Liver (tissue), 9 donors: ENCODE results near the gene TRMT1. TPM values are rescaled to one million over a fixed set of nuclear protein-coding genes. Genes with fewer than 3 reads are reported as not detected.

Source experiments
- DNase-seq: peaks from one replicate; pipeline ENCODE4 v3.0.0-alpha.2; 2017; ENCODE audit warnings: low spot score
- H3K27ac ChIP-seq, 2 donors: one replicate each; pipeline ENCODE4 v1.7.0; 2013; ENCODE audit warnings: inconsistent platforms in 2 of 2, low read length in 2 of 2, control low read depth in 1 of 2, low read depth in 1 of 2, mild to moderate bottlenecking in 1 of 2
- H3K27me3 ChIP-seq, 4 donors: one replicate each; pipeline versions ENCODE4 v1.6.1 to v1.7.0; 2013; ENCODE audit warnings: low read length in 3 of 4, inconsistent platforms in 1 of 4, mild to moderate bottlenecking in 1 of 4, moderate library complexity in 1 of 4; ENCODE audit not compliant: control insufficient read depth in 4 of 4, insufficient read depth in 4 of 4
- H3K36me3 ChIP-seq, 4 donors: one replicate each; pipeline versions ENCODE4 v1.6.1 to v1.7.0; 2013; ENCODE audit warnings: low read length in 3 of 4, mild to moderate bottlenecking in 3 of 4, low read depth in 1 of 4, moderate library complexity in 1 of 4; ENCODE audit not compliant: control insufficient read depth in 4 of 4, insufficient read depth in 3 of 4
- H3K4me1 ChIP-seq, 4 donors: one replicate each; pipeline versions ENCODE4 v1.6.1 to v1.7.0; 2013; ENCODE audit warnings: low read length in 3 of 4, mild to moderate bottlenecking in 3 of 4, moderate library complexity in 1 of 4; ENCODE audit not compliant: control insufficient read depth in 4 of 4, insufficient read depth in 4 of 4
- H3K4me3 ChIP-seq, 3 donors: one replicate each; pipeline versions ENCODE4 v1.6.1 to v1.7.0; 2013; ENCODE audit warnings: low read length in 3 of 3, control low read depth in 1 of 3, low read depth in 1 of 3, mild to moderate bottlenecking in 1 of 3
- H3K9ac ChIP-seq, 2 donors: one replicate each; pipeline ENCODE4 v1.7.0; 2013; ENCODE audit warnings: low read length in 2 of 2, mild to moderate bottlenecking in 2 of 2, moderate library complexity in 2 of 2, control low read depth in 1 of 2, low read depth in 1 of 2
- H3K9me3 ChIP-seq, 4 donors: one replicate each; pipeline versions ENCODE4 v1.6.1 to v1.7.0; 2013; ENCODE audit warnings: low read length in 3 of 4; ENCODE audit not compliant: control insufficient read depth in 4 of 4
- ATF3 ChIP-seq: IDR thresholded peaks from 2 replicates; pipeline ENCODE4 v1.6.1; 2016; ENCODE audit warnings: antibody characterized with exemption
- EGR1 ChIP-seq, 2 donors: IDR thresholded peaks; 2 replicates each; pipeline ENCODE4 v1.6.1; 2016 to 2018; ENCODE audit warnings: antibody characterized with exemption in 2 of 2, low read depth in 2 of 2
- FOXA1 ChIP-seq: IDR thresholded peaks from 2 replicates; pipeline ENCODE4 v1.6.1; 2016; ENCODE audit warnings: antibody characterized with exemption
- FOXA2 ChIP-seq: IDR thresholded peaks from 2 replicates; pipeline ENCODE4 v1.6.1; 2016; ENCODE audit warnings: antibody characterized with exemption
- GABPA ChIP-seq, 2 donors: IDR thresholded peaks in 1 of 2; conservative IDR thresholded peaks in 1 of 2; 2 replicates each; pipeline ENCODE4 v1.6.1; 2016; ENCODE audit warnings: antibody characterized with exemption in 2 of 2, mild to moderate bottlenecking in 1 of 2, moderate library complexity in 1 of 2
- HNF4A ChIP-seq, 2 donors: conservative IDR thresholded peaks; 2 replicates each; pipeline ENCODE4 v1.6.1; 2016; ENCODE audit warnings: antibody characterized with exemption in 2 of 2, mild to moderate bottlenecking in 2 of 2
- HNF4G ChIP-seq: IDR thresholded peaks from 2 replicates; pipeline ENCODE4 v1.6.1; 2016; ENCODE audit warnings: antibody characterized with exemption
- JUND ChIP-seq, 2 donors: IDR thresholded peaks; 2 replicates each; pipeline ENCODE4 v1.6.1; 2016; ENCODE audit warnings: antibody characterized with exemption in 2 of 2
- MAX ChIP-seq: IDR thresholded peaks from 2 replicates; pipeline ENCODE4 v1.6.1; 2016; ENCODE audit warnings: antibody characterized with exemption
- NR2F2 ChIP-seq: IDR thresholded peaks from 2 replicates; pipeline ENCODE4 v1.6.1; 2016; ENCODE audit warnings: antibody characterized with exemption
- REST ChIP-seq: IDR thresholded peaks from 2 replicates; pipeline ENCODE4 v1.6.1; 2016; ENCODE audit warnings: antibody characterized with exemption, mild to moderate bottlenecking
- RXRA ChIP-seq, 2 donors: IDR thresholded peaks; 2 replicates each; pipeline ENCODE4 v1.6.1; 2017 to 2018; ENCODE audit warnings: antibody characterized with exemption in 2 of 2, mild to moderate bottlenecking in 1 of 2
- SP1 ChIP-seq: IDR thresholded peaks from 2 replicates; pipeline ENCODE4 v1.6.1; 2018; ENCODE audit warnings: antibody characterized with exemption, mild to moderate bottlenecking
- TAF1 ChIP-seq: conservative IDR thresholded peaks from 2 replicates; pipeline ENCODE4 v1.6.1; 2016; ENCODE audit warnings: antibody characterized with exemption, mild to moderate bottlenecking
- YY1 ChIP-seq: IDR thresholded peaks from 2 replicates; pipeline ENCODE4 v1.6.1; 2016; ENCODE audit warnings: antibody characterized with exemption, mild to moderate bottlenecking
- ZBTB33 ChIP-seq: IDR thresholded peaks from 2 replicates; pipeline ENCODE4 v1.6.1; 2016; ENCODE audit warnings: antibody characterized with exemption
- WGBS: extraction: QIAGEN DNeasy Blood & Tissue Kit; methylation state at CpG from one replicate; pipeline ENCODE4 v1.1.7; 2013; 5-methylcytosine and 5-hydroxymethylcytosine counted together
- polyA plus RNA-seq, 2 donors: library from polyadenylated mRNA; stranded (reverse) in 1 of 2; unstranded in 1 of 2; fragments of 200-250 nt in 1 of 2; fragments of >200 nt in 1 of 2; fragmentation: Nextera tagmentation in 1 of 2; extraction: Ambion mirVana in 1 of 2; gene quantifications; one replicate each; pipeline versions ENCODE4 v1.2.1 to v1.2.3, GENCODE V29; 2013 to 2015
- total RNA-seq, 2 donors: library from RNA; depleted of rRNA; stranded (reverse); fragments of >200 nt; gene quantifications; one replicate each; pipeline ENCODE4 v1.2.3, GENCODE V29; 2014
- TF ChIP-seq, protein P1 (sequence below): fragments of 150-350 bp; IDR thresholded peaks from 2 replicates; pipeline ENCODE4 v1.5.1; 2017; ENCODE audit warnings: improper control_type of control experiment, low read depth, low read length; ENCODE audit not compliant: missing input control
- donor health status: healthy.
- donor health status: healthy.
- donor health status: healthy.
- donor health status: healthy.
- donor health status: healthy.

Gene TRMT1
- total and polyA plus RNA-seq, 4 donors, result 8.3 to 15.6 (median 11.7) TPM

DNA sequence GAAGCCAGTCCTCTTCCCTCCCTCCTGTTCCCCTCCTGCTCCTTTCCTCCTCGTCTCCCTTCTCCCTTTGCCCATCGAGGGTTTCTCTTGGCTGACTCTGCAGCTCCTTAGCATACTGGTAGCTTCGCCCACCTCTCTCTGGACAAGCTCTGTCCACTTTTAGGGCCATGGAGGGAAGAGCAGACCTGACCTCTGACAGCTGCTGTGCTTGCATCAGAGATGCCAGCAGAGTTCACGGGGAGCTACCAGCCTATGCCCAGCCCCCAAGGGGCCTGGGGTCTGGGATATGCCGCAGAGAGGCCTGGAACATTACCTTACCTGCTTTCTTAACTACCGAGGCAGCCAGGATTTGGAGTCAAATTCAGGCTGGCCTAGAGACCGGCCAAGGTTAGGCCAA, 33.5 kb downstream of the TRMT1 start:
- peaks cover 0 to 33% (median 23%) of the 10 kb centered on the region in 4 donors for H3K4me1 ChIP-seq
- H3K36me3 ChIP-seq, result peaks cover 0 to 2% (median 0%) of the 10 kb centered on the region in 4 donors
- no peak overlapping the region for H3K4me3 ChIP-seq
- H3K9ac ChIP-seq, result no peak overlapping the region
- no peaks in the 10 kb centered on the region for H3K27me3 ChIP-seq
- no peaks in the 10 kb centered on the region for H3K9me3 ChIP-seq
- WGBS, result 53% methylated on average over 7 of the region's 7 CpGs
- peak overlapping the region; percentile 40 to 77 for H3K27ac ChIP-seq
- no peak for DNase-seq
- TF ChIP-seq FOXA1, result no peak
- TF ChIP-seq HNF4A (conservative IDR thresholded peaks at IDR 0.05), result peak in 1 of 2 donors; percentile 14
- TF ChIP-seq YY1, result peak; percentile 12
- TF ChIP-seq NR2F2, result no peak
- TF ChIP-seq SP1, result peak; percentile 56
- TF ChIP-seq ATF3, result peak; percentile 50
- TF ChIP-seq RXRA (IDR thresholded peaks at IDR 0.05), result peak in 1 of 2 donors; percentile 83
- TF ChIP-seq GABPA (IDR thresholded peaks at IDR 0.05 in 1 of 2, conservative IDR thresholded peaks at IDR 0.05 in 1 of 2), result no peak
- no peak for TF ChIP-seq REST
- TF ChIP-seq TAF1, result no peak
- no peak for TF ChIP-seq ZBTB33

DNA sequence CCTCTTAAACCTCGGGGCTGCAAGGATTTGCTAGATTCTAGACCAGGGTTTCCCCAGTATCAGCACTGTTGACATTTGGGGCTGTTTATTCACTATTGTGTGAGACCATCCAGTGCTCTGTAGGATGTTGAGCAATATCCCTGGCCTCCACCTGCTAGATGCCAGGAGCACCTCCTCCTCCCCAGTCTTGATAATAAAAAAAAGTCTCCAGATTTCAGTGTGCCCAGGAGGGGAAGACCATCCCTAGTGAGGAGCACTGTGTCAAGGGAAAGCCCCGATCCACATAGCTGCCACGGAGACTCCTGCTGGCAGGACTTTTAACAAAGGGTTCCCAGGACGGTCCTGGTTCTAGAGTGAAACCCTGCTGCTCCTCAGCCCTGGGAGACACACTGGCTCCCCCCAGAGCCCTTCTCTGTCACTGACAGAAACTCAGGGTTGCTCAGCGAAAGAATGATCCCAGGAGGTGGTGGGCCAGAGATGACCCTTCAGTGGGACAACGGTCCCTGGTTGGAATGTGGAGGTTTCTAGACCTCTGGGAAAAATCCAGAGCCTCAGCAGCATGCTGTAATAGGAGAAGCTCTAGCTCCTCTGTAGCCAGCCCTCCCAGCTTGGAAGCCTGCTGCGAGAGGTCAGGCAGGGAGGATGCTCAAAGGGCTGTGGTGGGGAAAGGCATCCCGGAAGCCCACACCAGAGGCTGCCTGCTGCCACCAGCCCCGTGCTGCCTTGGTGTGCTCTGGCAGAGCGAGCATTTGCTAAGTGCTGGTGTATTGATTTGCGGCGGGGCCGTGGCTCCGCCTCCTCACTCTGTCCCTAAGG, 34.1 kb downstream of the TRMT1 start:
- Histone ChIP-seq H3K4me1 (peaks cover 0 to 31% (median 23%) of the 10 kb centered on the region in 4 donors), H3K27ac (peak overlapping the region; percentile 40 to 77), H3K27me3 (no peaks in the 10 kb centered on the region), H3K9ac (peak overlapping the region in 1 of 2 donors; percentile 8), H3K36me3 (peaks cover 0 to 6% (median 0%) of the 10 kb centered on the region in 4 donors), H3K4me3 (no peak overlapping the region), H3K9me3 (no peaks in the 10 kb centered on the region)
- WGBS, result 30% methylated on average over 14 of the region's 14 CpGs
- no peak for DNase-seq
- no peak for TF ChIP-seq JUND (IDR thresholded peaks at IDR 0.05)
- TF ChIP-seq HNF4A (conservative IDR thresholded peaks at IDR 0.05), result peak in 1 of 2 donors; percentile 42
- TF ChIP-seq GABPA (IDR thresholded peaks at IDR 0.05 in 1 of 2, conservative IDR thresholded peaks at IDR 0.05 in 1 of 2), result no peak
- no peak for TF ChIP-seq NR2F2
- peak; percentile 41 for TF ChIP-seq REST
- TF ChIP-seq YY1, result peak; percentile 39
- TF ChIP-seq, protein P1, sequence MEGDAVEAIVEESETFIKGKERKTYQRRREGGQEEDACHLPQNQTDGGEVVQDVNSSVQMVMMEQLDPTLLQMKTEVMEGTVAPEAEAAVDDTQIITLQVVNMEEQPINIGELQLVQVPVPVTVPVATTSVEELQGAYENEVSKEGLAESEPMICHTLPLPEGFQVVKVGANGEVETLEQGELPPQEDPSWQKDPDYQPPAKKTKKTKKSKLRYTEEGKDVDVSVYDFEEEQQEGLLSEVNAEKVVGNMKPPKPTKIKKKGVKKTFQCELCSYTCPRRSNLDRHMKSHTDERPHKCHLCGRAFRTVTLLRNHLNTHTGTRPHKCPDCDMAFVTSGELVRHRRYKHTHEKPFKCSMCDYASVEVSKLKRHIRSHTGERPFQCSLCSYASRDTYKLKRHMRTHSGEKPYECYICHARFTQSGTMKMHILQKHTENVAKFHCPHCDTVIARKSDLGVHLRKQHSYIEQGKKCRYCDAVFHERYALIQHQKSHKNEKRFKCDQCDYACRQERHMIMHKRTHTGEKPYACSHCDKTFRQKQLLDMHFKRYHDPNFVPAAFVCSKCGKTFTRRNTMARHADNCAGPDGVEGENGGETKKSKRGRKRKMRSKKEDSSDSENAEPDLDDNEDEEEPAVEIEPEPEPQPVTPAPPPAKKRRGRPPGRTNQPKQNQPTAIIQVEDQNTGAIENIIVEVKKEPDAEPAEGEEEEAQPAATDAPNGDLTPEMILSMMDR, result no peak
- peak; percentile 66 for TF ChIP-seq FOXA2
- no peak for TF ChIP-seq EGR1 (IDR thresholded peaks at IDR 0.05; ENCODE audit: low read depth in 2 of 2)
- no peak for TF ChIP-seq ZBTB33
- no peak for TF ChIP-seq HNF4G
- TF ChIP-seq MAX, result no peak
